GM19372 (cell line): ENCODE measurements around the gene KLF13.

Source experiments
- ATAC-seq: cut with Tn5 transposase; IDR thresholded peaks from one replicate; pipeline ENCODE4 v1.9.1; 2021; ENCODE audit warnings: mild to moderate bottlenecking, low read depth, moderate library complexity; ENCODE audit not compliant: unreplicated experiment

The KLF13 gene

GRCh38 chr15:31314380-31314779, 12.3 kb upstream of the KLF13 start:
- ATAC-seq, result no peak

GRCh38 chr15:31316135-31316795, 10.4 kb upstream of the KLF13 start:
- no peak for ATAC-seq

GRCh38 chr15:31317017-31317416, 9.6 kb upstream of the KLF13 start:
- no peak for ATAC-seq

- ATAC-seq, result no peak
Measured at GRCh38 chr15:31317421-31318327, 9.0 kb upstream of the KLF13 start.

- no peak for ATAC-seq
Measured at GRCh38 chr15:31318429-31318828, 8.2 kb upstream of the KLF13 start.

- ATAC-seq, result no peak
Measured at GRCh38 chr15:31320022-31320421, 6.6 kb upstream of the KLF13 start.

- no peak for ATAC-seq
Measured at GRCh38 chr15:31321418-31321817, 5.2 kb upstream of the KLF13 start.

GRCh38 chr15:31322504-31322903, 4.1 kb upstream of the KLF13 start:
- no peak for ATAC-seq

- ATAC-seq, result no peak
Measured at GRCh38 chr15:31323627-31324026, 3.0 kb upstream of the KLF13 start.

GRCh38 chr15:31324186-31324585, 2.4 kb upstream of the KLF13 start:
- ATAC-seq, result no peak

- no peak for ATAC-seq
Measured at GRCh38 chr15:31324806-31325594, 1.6 kb upstream of the KLF13 start.

GRCh38 chr15:31325595-31326155, 960 bp upstream of the KLF13 start:
- peak; percentile 2 for ATAC-seq

- peak; percentile 18 for ATAC-seq
Measured at GRCh38 chr15:31326875-31327668, 437 bp downstream of the KLF13 start.

- no peak for ATAC-seq
Measured at GRCh38 chr15:31327669-31328427, 1.2 kb downstream of the KLF13 start.

GRCh38 chr15:31328428-31328968, 1.9 kb downstream of the KLF13 start:
- no peak for ATAC-seq

- ATAC-seq, result no peak
Measured at GRCh38 chr15:31328969-31329639, 2.5 kb downstream of the KLF13 start.

GRCh38 chr15:31329640-31330010, 3.0 kb downstream of the KLF13 start:
- no peak for ATAC-seq

- ATAC-seq, result no peak
Measured at GRCh38 chr15:31330111-31330785, 3.6 kb downstream of the KLF13 start.
